HG03066 (cell line): ENCODE measurements around the gene FOXK2.

Source experiments
- ATAC-seq: cut with Tn5 transposase; IDR thresholded peaks from one replicate; pipeline ENCODE4 v1.9.1; 2021; ENCODE audit warnings: low read depth; ENCODE audit not compliant: unreplicated experiment

The FOXK2 gene

GRCh38 chr17:82601447-82602000, 82.0 kb downstream of the FOXK2 start:
- no peak for ATAC-seq

- no peak for ATAC-seq
Measured at GRCh38 chr17:82602487-82602886, 83.0 kb downstream of the FOXK2 start.

GRCh38 chr17:82602986-82603710, 83.6 kb downstream of the FOXK2 start:
- ATAC-seq: no peak

GRCh38 chr17:82603981-82604448, 84.5 kb downstream of the FOXK2 start:
- ATAC-seq: no peak

- ATAC-seq: no peak
Measured at GRCh38 chr17:82604532-82604931, 85.0 kb downstream of the FOXK2 start.

GRCh38 chr17:82605939-82606600, 86.5 kb downstream of the FOXK2 start:
- ATAC-seq: no peak

GRCh38 chr17:82608816-82609215, 89.3 kb downstream of the FOXK2 start:
- no peak for ATAC-seq

- ATAC-seq: no peak
Measured at GRCh38 chr17:82609655-82610054, 90.1 kb downstream of the FOXK2 start.

GRCh38 chr17:82611140-82612058, 91.9 kb downstream of the FOXK2 start:
- no peak for ATAC-seq

GRCh38 chr17:82613283-82614094, 94.0 kb downstream of the FOXK2 start:
- ATAC-seq: no peak

GRCh38 chr17:82614095-82614631, 94.6 kb downstream of the FOXK2 start:
- ATAC-seq: no peak

- ATAC-seq: no peak
Measured at GRCh38 chr17:82615084-82616020, 95.8 kb downstream of the FOXK2 start.

GRCh38 chr17:82616021-82616711, 96.6 kb downstream of the FOXK2 start:
- ATAC-seq: no peak

GRCh38 chr17:82619211-82619610, 99.7 kb downstream of the FOXK2 start:
- ATAC-seq: no peak

GRCh38 chr17:82619641-82620040, 100.1 kb downstream of the FOXK2 start:
- ATAC-seq: no peak

- ATAC-seq: no peak
Measured at GRCh38 chr17:82623707-82624106, 104.2 kb downstream of the FOXK2 start.

- ATAC-seq: no peak
Measured at GRCh38 chr17:82627405-82627804, 107.9 kb downstream of the FOXK2 start.

- ATAC-seq: no peak
Measured at GRCh38 chr17:82629748-82630147, 110.2 kb downstream of the FOXK2 start.
